Left lung (tissue), 10 donors: ENCODE data around the gene SHANK1. TPM values are rescaled to one million over a fixed set of nuclear protein-coding genes. Genes with fewer than 3 reads are reported as not detected.

Source experiments
- ATAC-seq: fragments of 200-7000 bp; cut with Tn5 transposase; one replicate; pipeline ENCODE4 v1.9.1; 2020; ENCODE audit warnings: moderate library complexity
- DNase-seq, 4 donors: peaks; one replicate each; pipeline ENCODE4 v3.0.0-alpha.2; 2013 to 2020
- H3K27ac ChIP-seq, 2 donors: fragments of 200-600 bp; sonication (generic) in 1 of 2; one replicate each; pipeline versions ENCODE4 v1.5.0 to v1.8.0; 2020 to 2021
- H3K27me3 ChIP-seq, 2 donors: fragments of 200-600 bp; sonication (generic) in 1 of 2; one replicate each; pipeline versions ENCODE4 v1.5.0 to v1.8.0; 2020 to 2021
- H3K36me3 ChIP-seq, 2 donors: fragments of 200-600 bp; sonication (generic) in 1 of 2; one replicate each; pipeline versions ENCODE4 v1.5.0 to v1.8.0; 2020 to 2021
- H3K4me1 ChIP-seq, 2 donors: fragments of 200-600 bp; one replicate each; pipeline ENCODE4 v1.8.0; 2021
- H3K4me3 ChIP-seq, 2 donors: fragments of 200-600 bp; sonication (generic) in 1 of 2; one replicate each; pipeline versions ENCODE4 v1.5.0 to v1.8.0; 2020 to 2021; ENCODE audit warnings: mild to moderate bottlenecking in 1 of 2
- H3K9me3 ChIP-seq, 2 donors: fragments of 200-600 bp; sonication (generic) in 1 of 2; one replicate each; pipeline versions ENCODE4 v1.5.0 to v1.8.0; 2020 to 2021
- intact Hi-C, 2 donors: fragments of 100-400 bp; cut with DNase I; formaldehyde crosslinking; loops; one replicate each; pipeline versions ENCODE4 v1.11.2 to v1.14.2; 2022
- polyA plus RNA-seq, 6 donors: library from polyadenylated mRNA; unstranded; fragments of 120-200 nt; gene quantifications; one replicate each; pipeline ENCODE4 v1.2.1, GENCODE V29; 2013; ENCODE audit not compliant: insufficient read length in 6 of 6
- total RNA-seq, 2 donors: library from RNA; stranded (reverse); fragmentation: NEBNext Ultra II Directional; extraction: Animal tissue kit (Norgen Biotek cat#: 25700); gene quantifications; one replicate each; pipeline ENCODE4 v1.2.1, GENCODE V29; 2021
- TF ChIP-seq, protein P1 (sequence below), 2 donors: fragments of 200-600 bp; sonication (generic) in 1 of 2; IDR thresholded peaks; one replicate each; pipeline versions ENCODE4 v1.5.0 to v1.8.0; 2021; ENCODE audit warnings: antibody characterized with exemption in 2 of 2
- donor health status: DM: no; HTN: yes; CAD: no.
- donor health status: DM: no; HTN: no; CAD: no.

Gene SHANK1
- total and polyA plus RNA-seq, 8 donors = 0.21 to 7.5 (median 4.9) TPM

DNA sequence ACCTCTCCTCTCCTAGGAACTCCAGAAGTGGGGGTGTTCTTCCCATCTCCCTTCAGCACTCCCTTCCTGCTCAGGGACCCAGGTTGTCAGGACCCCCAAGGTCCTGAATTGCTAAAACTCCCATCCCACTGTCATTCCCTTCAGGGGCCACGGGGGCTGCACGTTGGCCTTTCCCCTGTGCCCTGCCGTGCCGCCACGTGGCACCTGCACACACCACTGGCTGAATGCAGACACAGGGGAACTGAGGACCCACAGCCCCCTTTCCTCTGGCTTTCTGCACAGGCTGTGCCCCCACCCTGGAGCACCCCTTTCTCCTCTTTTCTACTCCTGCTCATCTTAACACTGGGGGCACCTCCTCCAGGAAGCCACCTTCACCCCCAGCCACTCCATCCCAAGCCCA, 9.0 kb downstream of the SHANK1 start:
- TF ChIP-seq, protein P1, sequence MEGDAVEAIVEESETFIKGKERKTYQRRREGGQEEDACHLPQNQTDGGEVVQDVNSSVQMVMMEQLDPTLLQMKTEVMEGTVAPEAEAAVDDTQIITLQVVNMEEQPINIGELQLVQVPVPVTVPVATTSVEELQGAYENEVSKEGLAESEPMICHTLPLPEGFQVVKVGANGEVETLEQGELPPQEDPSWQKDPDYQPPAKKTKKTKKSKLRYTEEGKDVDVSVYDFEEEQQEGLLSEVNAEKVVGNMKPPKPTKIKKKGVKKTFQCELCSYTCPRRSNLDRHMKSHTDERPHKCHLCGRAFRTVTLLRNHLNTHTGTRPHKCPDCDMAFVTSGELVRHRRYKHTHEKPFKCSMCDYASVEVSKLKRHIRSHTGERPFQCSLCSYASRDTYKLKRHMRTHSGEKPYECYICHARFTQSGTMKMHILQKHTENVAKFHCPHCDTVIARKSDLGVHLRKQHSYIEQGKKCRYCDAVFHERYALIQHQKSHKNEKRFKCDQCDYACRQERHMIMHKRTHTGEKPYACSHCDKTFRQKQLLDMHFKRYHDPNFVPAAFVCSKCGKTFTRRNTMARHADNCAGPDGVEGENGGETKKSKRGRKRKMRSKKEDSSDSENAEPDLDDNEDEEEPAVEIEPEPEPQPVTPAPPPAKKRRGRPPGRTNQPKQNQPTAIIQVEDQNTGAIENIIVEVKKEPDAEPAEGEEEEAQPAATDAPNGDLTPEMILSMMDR (IDR thresholded peaks at IDR 0.05) = no peak
- no peaks in the 10 kb centered on the region for H3K36me3 ChIP-seq
- peaks cover 0 to 78% of the 10 kb centered on the region in 2 donors for H3K27me3 ChIP-seq
- intact Hi-C loops = no loop called here
- no peak overlapping the region for H3K4me3 ChIP-seq
- no peaks in the 10 kb centered on the region for H3K9me3 ChIP-seq
- no peaks in the 10 kb centered on the region for H3K4me1 ChIP-seq
- H3K27ac ChIP-seq = no peak overlapping the region
- peak in 1 of 4 donors; percentile 28 for DNase-seq
- no peak for ATAC-seq

DNA sequence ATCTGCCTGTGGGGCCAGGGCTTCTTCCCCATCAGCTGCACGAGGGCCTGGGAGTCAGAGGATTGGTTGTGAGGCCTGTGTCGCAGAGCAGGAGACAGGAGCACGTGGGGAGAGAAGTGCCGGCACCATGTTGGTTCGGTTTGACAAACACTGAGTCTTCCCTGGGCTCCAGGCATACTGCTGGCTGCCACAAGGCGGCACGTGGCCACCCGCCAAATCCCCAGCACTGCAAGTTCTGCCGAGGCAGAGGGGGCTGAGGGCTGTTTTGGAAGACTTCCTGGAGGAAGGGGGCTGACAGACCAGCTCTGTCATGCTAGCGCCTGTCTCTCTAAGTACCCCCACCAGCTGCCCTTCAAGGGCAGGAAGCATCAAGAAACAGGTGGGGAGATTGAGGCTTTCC, 9.5 kb downstream of the SHANK1 start:
- no peak for ATAC-seq
- Histone ChIP-seq H3K27ac (no peak overlapping the region), H3K9me3 (no peaks in the 10 kb centered on the region), H3K4me3 (no peak overlapping the region), H3K27me3 (peaks cover 0 to 77% of the 10 kb centered on the region in 2 donors), H3K4me1 (no peaks in the 10 kb centered on the region), H3K36me3 (no peaks in the 10 kb centered on the region)
- TF ChIP-seq, protein P1 (IDR thresholded peaks at IDR 0.05) = no peak
- intact Hi-C loops = no loop called here
- DNase-seq = no peak

DNA sequence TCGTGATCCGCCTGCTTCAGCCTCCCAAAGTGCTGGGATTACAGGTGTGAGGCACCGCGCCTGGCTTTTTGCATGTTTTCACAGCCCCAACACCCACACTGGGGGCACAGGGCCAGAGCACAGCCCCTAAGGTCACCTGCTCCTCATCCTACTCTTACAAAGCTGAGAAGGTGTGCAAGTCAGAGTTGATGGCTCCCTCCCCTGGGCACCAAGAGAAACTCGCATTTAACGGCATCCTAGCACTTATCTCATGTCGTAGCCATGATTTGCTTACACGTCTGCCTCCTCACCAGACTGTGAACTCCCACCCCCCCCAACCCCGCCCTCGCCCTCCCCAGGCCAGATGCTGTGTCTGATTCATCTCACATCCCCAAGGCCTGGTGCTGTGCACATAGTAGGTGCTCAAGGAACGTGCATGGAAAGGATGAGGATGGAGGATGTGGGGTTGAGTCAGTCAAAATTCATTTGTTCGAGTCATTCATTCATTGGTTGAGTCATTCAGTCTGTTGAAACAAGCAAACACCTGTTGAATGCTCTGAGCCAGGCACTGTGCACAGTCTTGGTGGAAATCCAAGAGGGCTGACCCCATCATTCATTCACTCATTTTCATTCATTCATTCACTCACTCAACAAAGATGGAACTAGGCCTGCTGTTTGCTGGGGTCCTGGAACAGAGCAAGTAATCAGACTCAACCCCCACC, 11.3 kb downstream of the SHANK1 start:
- H3K27me3 ChIP-seq = peaks cover 0 to 78% of the 10 kb centered on the region in 2 donors

DNA sequence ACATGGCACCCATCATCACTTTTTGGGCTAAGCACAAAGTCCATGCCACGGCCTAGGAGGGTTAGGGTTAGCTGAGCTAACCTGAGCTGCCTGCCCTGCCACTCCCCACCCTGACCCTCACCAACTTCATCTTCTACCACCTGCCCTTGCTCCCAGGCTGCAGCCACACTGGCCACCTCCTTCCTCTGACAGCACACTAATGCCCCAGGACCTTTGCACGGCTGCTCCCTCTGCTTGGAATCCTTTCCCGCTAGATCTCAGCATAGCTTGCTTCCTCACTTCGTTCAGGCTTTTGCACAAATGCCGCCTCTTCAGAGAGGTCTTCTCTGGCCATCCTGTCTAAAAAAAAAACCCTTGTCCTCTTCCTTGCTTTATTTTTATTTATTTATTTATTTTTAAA, 13.2 kb downstream of the SHANK1 start:
- TF ChIP-seq, protein P1 (IDR thresholded peaks at IDR 0.05) = no peak
- Histone ChIP-seq H3K4me3 (no peak overlapping the region), H3K36me3 (no peaks in the 10 kb centered on the region), H3K27ac (no peak overlapping the region), H3K27me3 (peaks cover 0 to 78% of the 10 kb centered on the region in 2 donors), H3K4me1 (no peaks in the 10 kb centered on the region), H3K9me3 (no peaks in the 10 kb centered on the region)
- DNase-seq (peak in 1 of 4 donors; percentile 13), ATAC-seq (no peak)
- intact Hi-C loops = no loop called here

More for the DNA sequence above, 11.3 kb downstream of the SHANK1 start:
- TF ChIP-seq, protein P1 (IDR thresholded peaks at IDR 0.05) = no peak
- no peaks in the 10 kb centered on the region for H3K9me3 ChIP-seq
- no peaks in the 10 kb centered on the region for H3K4me1 ChIP-seq
- intact Hi-C loops = no loop called here
- H3K27ac ChIP-seq = no peak overlapping the region
- peak in 1 of 4 donors; percentile 31 for DNase-seq
- H3K36me3 ChIP-seq = no peaks in the 10 kb centered on the region
- no peak for ATAC-seq
- no peak overlapping the region for H3K4me3 ChIP-seq

DNA sequence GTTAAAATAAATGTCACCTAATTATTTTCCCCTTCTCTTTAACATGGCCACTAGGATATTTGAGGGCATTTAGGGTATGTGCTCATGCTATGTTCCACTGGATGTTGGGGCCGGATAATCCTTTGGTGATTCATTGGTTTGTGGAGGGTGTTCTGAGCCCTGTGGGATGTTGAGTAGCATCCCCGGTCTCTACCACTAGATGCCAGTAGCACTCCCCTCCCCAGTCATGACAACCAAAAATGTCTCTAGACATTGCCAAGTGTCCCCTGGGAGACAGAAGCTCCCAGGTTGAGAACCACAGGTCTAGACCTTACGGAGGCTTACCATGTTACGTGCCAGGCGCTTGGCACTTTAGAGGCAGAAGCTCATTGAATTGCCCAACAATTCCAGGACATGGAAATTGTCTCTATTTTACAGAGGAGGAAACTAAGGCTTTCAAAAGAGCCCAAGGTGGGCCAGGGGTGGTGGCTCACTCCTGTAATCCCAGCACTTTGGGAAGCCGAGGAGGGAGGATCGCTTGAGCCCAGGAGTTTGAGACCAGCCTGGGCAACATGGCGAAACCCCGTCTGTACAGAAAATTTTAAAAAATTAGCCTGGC, 14.1 kb downstream of the SHANK1 start:
- H3K27me3 ChIP-seq = peaks cover 0 to 78% of the 10 kb centered on the region in 2 donors
- TF ChIP-seq, protein P1 (IDR thresholded peaks at IDR 0.05) = peak; percentile 25 to 45
- no peaks in the 10 kb centered on the region for H3K36me3 ChIP-seq
- no peaks in the 10 kb centered on the region for H3K9me3 ChIP-seq
- no peak overlapping the region for H3K4me3 ChIP-seq
- H3K27ac ChIP-seq = no peak overlapping the region
- intact Hi-C loops = no loop called here
- DNase-seq = no peak
- no peaks in the 10 kb centered on the region for H3K4me1 ChIP-seq
- ATAC-seq = peak; percentile 69
